HTR-8/SVneo (cell line): ENCODE data around the gene TRMT2A.
A peak's percentile ranks its signal among the peaks of the same experiment; 100 is the strongest.
"Not testable (repeated sequence)": the region's sequence is repeated elsewhere in the genome, so short reads cannot be mapped to it uniquely, and the experiment has no call there.

ENCODE experiments used
- DNase-seq: peaks from one replicate; pipeline ENCODE4 v3.0.0; 2011; ENCODE audit warnings: low spot score, mixed read lengths; ENCODE audit not compliant: insufficient read length
- FAIRE-seq: peaks from 2 replicates; lab custom pipeline; 2011; peaks lifted over from hg19 to GRCh38; lab: Jason Lieb, UNC

The TRMT2A gene

GRCh38 chr22:20116951-20117632 lies at the start of gene TRMT2A:
TSS of gene TRMT2A (minus strand) at chr22:20117226. CDS start at chr22:20116906, 320 bp downstream.
- peak; percentile 97 for FAIRE-seq

GRCh38 chr22:20166703-20167102 lies 49.7 kb upstream of the TRMT2A start:
- DNase-seq (no peak), FAIRE-seq (no peak)

More at GRCh38 chr22:20116951-20117632, at the start of gene TRMT2A:
- DNase-seq: peak; percentile 90

- FAIRE-seq (no peak), DNase-seq (no peak)
Observed at GRCh38 chr22:20165913-20166312, 48.9 kb upstream of the TRMT2A start.

GRCh38 chr22:20165421-20165820 lies 48.4 kb upstream of the TRMT2A start:
- DNase-seq (no peak), FAIRE-seq (no peak)

GRCh38 chr22:20164863-20165262 lies 47.8 kb upstream of the TRMT2A start:
- FAIRE-seq: no peak
- no peak for DNase-seq

GRCh38 chr22:20160041-20160440 lies 43.0 kb upstream of the TRMT2A start:
- FAIRE-seq: no peak
- no peak for DNase-seq

GRCh38 chr22:20159531-20159930 lies 42.5 kb upstream of the TRMT2A start:
- DNase-seq, FAIRE-seq: not testable (repeated sequence)

GRCh38 chr22:20159076-20159475 lies 42.0 kb upstream of the TRMT2A start:
- DNase-seq: no peak
- FAIRE-seq: no peak

GRCh38 chr22:20158391-20159036 lies 41.5 kb upstream of the TRMT2A start:
- DNase-seq: no peak
- no peak for FAIRE-seq

GRCh38 chr22:20157430-20158183 lies 40.6 kb upstream of the TRMT2A start:
- no peak for DNase-seq

GRCh38 chr22:20156611-20157429 lies 39.8 kb upstream of the TRMT2A start:
- DNase-seq: peak; percentile 82
- no peak for FAIRE-seq

More at GRCh38 chr22:20157430-20158183, 40.6 kb upstream of the TRMT2A start:
- FAIRE-seq: peak; percentile 42

- DNase-seq (no peak), FAIRE-seq (no peak)
Observed at GRCh38 chr22:20156042-20156389, 39.0 kb upstream of the TRMT2A start.

GRCh38 chr22:20155330-20156041 lies 38.5 kb upstream of the TRMT2A start:
- FAIRE-seq: no peak
- no peak for DNase-seq

- DNase-seq (no peak), FAIRE-seq (no peak)
Observed at GRCh38 chr22:20154602-20155187, 37.7 kb upstream of the TRMT2A start.

GRCh38 chr22:20153945-20154344 lies 36.9 kb upstream of the TRMT2A start:
- FAIRE-seq (no peak), DNase-seq (no peak)

- DNase-seq (no peak), FAIRE-seq (no peak)
Observed at GRCh38 chr22:20152464-20152890, 35.5 kb upstream of the TRMT2A start.

- FAIRE-seq (no peak), DNase-seq (no peak)
Observed at GRCh38 chr22:20151276-20151588, 34.2 kb upstream of the TRMT2A start.

- FAIRE-seq: no peak
- no peak for DNase-seq
Observed at GRCh38 chr22:20150381-20151275, 33.6 kb upstream of the TRMT2A start, which contains the start of gene CCDC188. TSS of gene CCDC188 (minus strand) at chr22:20151055. CDS start at chr22:20150986, 69 bp downstream.
